ENCODE data around the gene YRDC. TPM values are rescaled to one million over a fixed set of nuclear protein-coding genes. Genes with fewer than 3 reads are reported as not detected.

YRDC gene
- total and polyA plus RNA-seq, 2 of the 13 experiments (the other 11 are each of a cell fraction or from before 2014, with no cell fraction given) = 27.5 to 29.2 TPM

GRCh38 chr1:37828410-37829074 lies 20.5 kb upstream of the YRDC start:
- no peaks in the 10 kb centered on the region for H3K9me3 ChIP-seq (ENCODE audit: low read length)
- ChIA-PET CTCF (ENCODE audit: low intra/inter-chr PET ratio, low total read pairs) (no interaction called here), POLR2A (no interaction called here)
- no peak overlapping the region for H3K9ac ChIP-seq (ENCODE audit: insufficient read depth, low read depth, low read length)
- no peaks in the 10 kb centered on the region for H4K20me1 ChIP-seq (ENCODE audit: insufficient read depth, low read length)
- H3K36me3 ChIP-seq (replicated peaks in 1 of 2; ENCODE audit: control insufficient read depth in 1 of 2, insufficient read depth in 2 of 2, low read length in 2 of 2) = peaks cover 7 to 29% of the 10 kb centered on the region in 2 experiments; a peak in 3 of 5 replicates
- no peak overlapping the region for H3K4me2 ChIP-seq (ENCODE audit: low read depth, low read length)
- DNase-seq (ENCODE audit: low spot score) (no peak), FAIRE-seq (no peak), ATAC-seq (no peak)
- no peak overlapping the region for H3K4me3 ChIP-seq (replicated peaks in 1 of 3; ENCODE audit: insufficient read depth in 1 of 3, low read depth in 2 of 3, low read length in 3 of 3)
- no peaks in the 10 kb centered on the region for H3K27me3 ChIP-seq (ENCODE audit: control insufficient read depth in 1 of 2, insufficient read depth in 2 of 2, low read length in 2 of 2)
- H2AFZ ChIP-seq (ENCODE audit: low read length) = no peak overlapping the region
- H3K79me2 ChIP-seq (ENCODE audit: insufficient read depth, low read length) = no peaks in the 10 kb centered on the region
- H3K27ac ChIP-seq (ENCODE audit: extremely low read length, insufficient read depth, low read length) = no peak overlapping the region
- no peaks in the 10 kb centered on the region; the same call in 1 of the 2 replicates for H3K4me1 ChIP-seq (ENCODE audit: insufficient read depth, low read length)
- intact Hi-C loops (cut with micrococcal nuclease; ENCODE audit: unreplicated experiment) (no loop called here), in situ Hi-C loops (cut with HindIII; ENCODE audit: extremely low pct_ligation_motif_present, low pct_unique_long_range_greater_than_20kb) (no loop called here)
- WGBS (ENCODE audit: low lambda C conversion rate) = 94% methylated on average over 12 of the region's 12 CpGs
- BruUV-seq (replicated peaks) = no TSS peak
- TF ChIP-seq, protein P1, sequence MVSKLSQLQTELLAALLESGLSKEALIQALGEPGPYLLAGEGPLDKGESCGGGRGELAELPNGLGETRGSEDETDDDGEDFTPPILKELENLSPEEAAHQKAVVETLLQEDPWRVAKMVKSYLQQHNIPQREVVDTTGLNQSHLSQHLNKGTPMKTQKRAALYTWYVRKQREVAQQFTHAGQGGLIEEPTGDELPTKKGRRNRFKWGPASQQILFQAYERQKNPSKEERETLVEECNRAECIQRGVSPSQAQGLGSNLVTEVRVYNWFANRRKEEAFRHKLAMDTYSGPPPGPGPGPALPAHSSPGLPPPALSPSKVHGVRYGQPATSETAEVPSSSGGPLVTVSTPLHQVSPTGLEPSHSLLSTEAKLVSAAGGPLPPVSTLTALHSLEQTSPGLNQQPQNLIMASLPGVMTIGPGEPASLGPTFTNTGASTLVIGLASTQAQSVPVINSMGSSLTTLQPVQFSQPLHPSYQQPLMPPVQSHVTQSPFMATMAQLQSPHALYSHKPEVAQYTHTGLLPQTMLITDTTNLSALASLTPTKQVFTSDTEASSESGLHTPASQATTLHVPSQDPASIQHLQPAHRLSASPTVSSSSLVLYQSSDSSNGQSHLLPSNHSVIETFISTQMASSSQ (IDR thresholded peaks at IDR 0.05; ENCODE audit: low read depth) = no peak
- TF ChIP-seq, protein P1 (CRISPR knock-in tag; IDR thresholded peaks at IDR 0.05; ENCODE audit: borderline replicate concordance) = no peak
- TF ChIP-seq PBX2 (CRISPR knock-in tag; IDR thresholded peaks at IDR 0.05) (no peak), SMYD3 (CRISPR knock-in tag; IDR thresholded peaks at IDR 0.05) (no peak), TOPORS (CRISPR knock-in tag; IDR thresholded peaks at IDR 0.05) (no peak), ARID5B (CRISPR knock-in tag; IDR thresholded peaks at IDR 0.05) (no peak), NFE2 (CRISPR knock-in tag; IDR thresholded peaks at IDR 0.05) (no peak), ZNF713 (CRISPR knock-in tag; IDR thresholded peaks at IDR 0.05) (no peak), TOE1 (CRISPR knock-in tag; IDR thresholded peaks at IDR 0.05) (no peak), KDM1A (CRISPR knock-in tag; IDR thresholded peaks at IDR 0.05) (no peak), JDP2 (CRISPR knock-in tag; IDR thresholded peaks at IDR 0.05; ENCODE audit: borderline replicate concordance) (no peak)
- TF ChIP-seq, protein P2, sequence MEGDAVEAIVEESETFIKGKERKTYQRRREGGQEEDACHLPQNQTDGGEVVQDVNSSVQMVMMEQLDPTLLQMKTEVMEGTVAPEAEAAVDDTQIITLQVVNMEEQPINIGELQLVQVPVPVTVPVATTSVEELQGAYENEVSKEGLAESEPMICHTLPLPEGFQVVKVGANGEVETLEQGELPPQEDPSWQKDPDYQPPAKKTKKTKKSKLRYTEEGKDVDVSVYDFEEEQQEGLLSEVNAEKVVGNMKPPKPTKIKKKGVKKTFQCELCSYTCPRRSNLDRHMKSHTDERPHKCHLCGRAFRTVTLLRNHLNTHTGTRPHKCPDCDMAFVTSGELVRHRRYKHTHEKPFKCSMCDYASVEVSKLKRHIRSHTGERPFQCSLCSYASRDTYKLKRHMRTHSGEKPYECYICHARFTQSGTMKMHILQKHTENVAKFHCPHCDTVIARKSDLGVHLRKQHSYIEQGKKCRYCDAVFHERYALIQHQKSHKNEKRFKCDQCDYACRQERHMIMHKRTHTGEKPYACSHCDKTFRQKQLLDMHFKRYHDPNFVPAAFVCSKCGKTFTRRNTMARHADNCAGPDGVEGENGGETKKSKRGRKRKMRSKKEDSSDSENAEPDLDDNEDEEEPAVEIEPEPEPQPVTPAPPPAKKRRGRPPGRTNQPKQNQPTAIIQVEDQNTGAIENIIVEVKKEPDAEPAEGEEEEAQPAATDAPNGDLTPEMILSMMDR (CRISPR knock-in tag; IDR thresholded peaks at IDR 0.05) = no peak

Measured in HepG2 (cell line).